Fibroblast of lung (primary cell): Measurements from ENCODE around the gene STXBP4. TPM values are rescaled to one million over a fixed set of nuclear protein-coding genes. Genes with fewer than 3 reads are reported as not detected.

Experiments
- DNase-seq, 2 donors: peaks; one replicate each; pipeline versions ENCODE4 v3.0.0 to v3.0.0-alpha.2; 2010; ENCODE audit warnings: low read depth in 2 of 2
- H2AFZ ChIP-seq: 2 replicates; pipeline ENCODE4 v1.5.1; 2012; ENCODE audit warnings: low read length, control low read depth, inconsistent platforms
- H3K27ac ChIP-seq: 2 replicates; pipeline ENCODE4 v1.5.1; 2011; ENCODE audit warnings: low read length, control low read depth; ENCODE audit not compliant: insufficient read depth
- H3K27me3 ChIP-seq: 2 replicates; pipeline ENCODE4 v1.5.1; 2011; ENCODE audit warnings: mild to moderate bottlenecking, low read length; ENCODE audit not compliant: control insufficient read depth, insufficient read depth
- H3K36me3 ChIP-seq: 2 replicates; pipeline ENCODE4 v1.5.1; 2011; ENCODE audit warnings: low read length; ENCODE audit not compliant: control insufficient read depth, insufficient read depth
- H3K4me1 ChIP-seq: 2 replicates; pipeline ENCODE4 v1.5.1; 2011; ENCODE audit warnings: low read length; ENCODE audit not compliant: control insufficient read depth, insufficient read depth; ENCODE audit errors: extremely low read depth
- H3K4me2 ChIP-seq: 2 replicates; pipeline ENCODE4 v1.5.1; 2011; ENCODE audit warnings: low read length, control low read depth; ENCODE audit not compliant: insufficient read depth; ENCODE audit errors: extremely low read depth
- H3K4me3 ChIP-seq, 4 experiments: fragments of 200-600 bp in 1 of 4; sonication (generic) in 1 of 4; replicated peaks in 1 of 4; 2 replicates each; pipeline ENCODE4 v1.5.1; 2011 to 2016; ENCODE audit warnings: low read length in 4 of 4, low read depth in 3 of 4, mild to moderate bottlenecking in 3 of 4, control low read depth in 2 of 4, inconsistent platforms in 1 of 4, mixed read lengths in 1 of 4; ENCODE audit not compliant: insufficient read depth in 1 of 4; ENCODE audit errors: control extremely low read depth in 1 of 4
- H3K79me2 ChIP-seq: 2 replicates; pipeline ENCODE4 v1.5.1; 2012; ENCODE audit warnings: mild to moderate bottlenecking, low read length, inconsistent platforms; ENCODE audit not compliant: control insufficient read depth, insufficient read depth
- H3K9ac ChIP-seq: 2 replicates; pipeline ENCODE4 v1.5.1; 2011; ENCODE audit warnings: mild to moderate bottlenecking, low read length, control low read depth; ENCODE audit not compliant: insufficient read depth
- H3K9me3 ChIP-seq: 2 replicates; pipeline ENCODE4 v1.5.1; 2012; ENCODE audit warnings: low read depth, low read length; ENCODE audit not compliant: control insufficient read depth, insufficient read depth
- H4K20me1 ChIP-seq: 2 replicates; pipeline ENCODE4 v1.5.1; 2011; ENCODE audit warnings: low read length; ENCODE audit not compliant: control insufficient read depth, insufficient read depth; ENCODE audit errors: extremely low read depth
- CTCF ChIP-seq, 2 donors: IDR thresholded peaks in 1 of 2; conservative IDR thresholded peaks in 1 of 2; 1 replicate in 1 of 2; 2 replicates in 1 of 2; pipeline ENCODE4 v1.5.1; 2011 to 2012; ENCODE audit warnings: low read length in 2 of 2, control low read depth in 1 of 2, inconsistent platforms in 1 of 2, low read depth in 1 of 2, mild to moderate bottlenecking in 1 of 2
- EZH2 ChIP-seq: IDR thresholded peaks from 2 replicates; pipeline ENCODE4 v1.5.1; 2012; ENCODE audit warnings: low read length, control low read depth, mild to moderate bottlenecking; ENCODE audit errors: missing control alignments
- polyA plus RNA-seq, 2 donors: library from polyadenylated mRNA; depleted of rRNA in 1 of 2; stranded (reverse) in 1 of 2; unstranded in 1 of 2; fragments of >200 nt; gene quantifications; 2 replicates each; pipeline ENCODE4 v1.2.1, GENCODE V29; 2011 to 2012; ENCODE audit warnings: missing spikeins in 1 of 2
- total RNA-seq: library from RNA; depleted of rRNA; stranded (reverse); fragments of >200 nt; gene quantifications from 2 replicates; pipeline ENCODE4 v1.2.1, GENCODE V29; 2014

STXBP4 gene
- total and polyA plus RNA-seq, 2 donors (not counting 1 experiment from before 2014, with no cell fraction given), result 5.6 to 9.8 TPM

GRCh38 chr17:55054429-55054828 is 85.9 kb downstream of the STXBP4 start:
- no peak for DNase-seq
- Histone ChIP-seq H4K20me1 (no peaks in the 10 kb centered on the region), H3K9ac (no peak overlapping the region), H3K27me3 (no peaks in the 10 kb centered on the region), H3K4me3 (no peak overlapping the region), H3K27ac (no peak overlapping the region), H3K79me2 (no peaks in the 10 kb centered on the region), H3K36me3 (no peaks in the 10 kb centered on the region), H3K9me3 (no peaks in the 10 kb centered on the region), H3K4me1 (no peaks in the 10 kb centered on the region), H2AFZ (no peak overlapping the region), H3K4me2 (no peak overlapping the region)
- TF ChIP-seq CTCF (conservative IDR thresholded peaks at IDR 0.05 in 1 of 2, IDR thresholded peaks at IDR 0.05 in 1 of 2; ENCODE audit: low read depth in 1 of 2, low read length in 2 of 2), result no peak
- TF ChIP-seq EZH2, result no peak

- Histone ChIP-seq H4K20me1 (no peaks in the 10 kb centered on the region), H3K4me1 (no peaks in the 10 kb centered on the region), H3K27ac (no peak overlapping the region), H3K27me3 (no peaks in the 10 kb centered on the region), H3K4me3 (no peak overlapping the region), H2AFZ (no peak overlapping the region), H3K79me2 (no peaks in the 10 kb centered on the region), H3K9ac (no peak overlapping the region), H3K36me3 (no peaks in the 10 kb centered on the region), H3K4me2 (no peak overlapping the region), H3K9me3 (no peaks in the 10 kb centered on the region)
- peak in 1 of 2 donors; percentile 30 for DNase-seq
- TF ChIP-seq CTCF (conservative IDR thresholded peaks at IDR 0.05 in 1 of 2, IDR thresholded peaks at IDR 0.05 in 1 of 2; ENCODE audit: low read depth in 1 of 2, low read length in 2 of 2) (no peak), EZH2 (no peak)
Measured at GRCh38 chr17:55056526-55056925, 88.0 kb downstream of the STXBP4 start.

GRCh38 chr17:55057184-55057583 is 88.6 kb downstream of the STXBP4 start:
- H3K79me2 ChIP-seq, result no peaks in the 10 kb centered on the region

More at GRCh38 chr17:55057184-55057583, 88.6 kb downstream of the STXBP4 start:
- Histone ChIP-seq H3K36me3 (no peaks in the 10 kb centered on the region), H2AFZ (no peak overlapping the region), H3K27me3 (no peaks in the 10 kb centered on the region), H3K4me3 (no peak overlapping the region), H3K27ac (no peak overlapping the region), H4K20me1 (no peaks in the 10 kb centered on the region), H3K4me2 (no peak overlapping the region), H3K4me1 (no peaks in the 10 kb centered on the region), H3K9me3 (no peaks in the 10 kb centered on the region), H3K9ac (no peak overlapping the region)
- no peak for DNase-seq
- no peak for TF ChIP-seq CTCF (conservative IDR thresholded peaks at IDR 0.05 in 1 of 2, IDR thresholded peaks at IDR 0.05 in 1 of 2; ENCODE audit: low read depth in 1 of 2, low read length in 2 of 2)
- TF ChIP-seq EZH2, result no peak
